OCI-LY3 (cell line): Measurements from ENCODE around the gene RPAP3.

Experiments used
- H2AFZ ChIP-seq: fragments of 200-600, 300-600 bp; shearing (Covaris generic); 2 replicates; pipeline ENCODE4 v1.6.0; 2014; ENCODE audit warnings: antibody characterized with exemption, low read depth, low read length
- H3K27ac ChIP-seq: fragments of 200-600, 300-600 bp; sonication (generic); 2 replicates; pipeline ENCODE4 v1.5.1; 2014; ENCODE audit warnings: mild to moderate bottlenecking, low read length, moderate library complexity, mixed read lengths
- H3K27me3 ChIP-seq: fragments of 200-600, 300-600 bp; sonication (generic); 2 replicates; pipeline ENCODE4 v1.6.1; 2014; ENCODE audit warnings: low read depth, low read length, mixed read lengths
- H3K36me3 ChIP-seq: fragments of 200-600, 300-600 bp; sonication (generic); replicated peaks from 2 replicates; pipeline ENCODE3; 2014; ENCODE audit warnings: low read depth, low read length, mixed read lengths
- H3K4me1 ChIP-seq: fragments of 300-600, 200-600 bp; sonication (generic); 2 replicates; pipeline ENCODE4 v1.6.1; 2014; ENCODE audit warnings: low read length, mixed read lengths
- H3K4me2 ChIP-seq: fragments of 200-600, 300-600 bp; sonication (generic); 2 replicates; pipeline ENCODE4 v1.6.1; 2014; ENCODE audit warnings: low read length, mixed read lengths
- H3K4me3 ChIP-seq: fragments of 300-600, 200-600 bp; sonication (generic); 2 replicates; pipeline ENCODE4 v1.5.1; 2014; ENCODE audit warnings: antibody characterized with exemption, mild to moderate bottlenecking, low read length, moderate library complexity
- H3K79me2 ChIP-seq: fragments of 300-600, 200-600 bp; shearing (Covaris generic); 2 replicates; pipeline ENCODE4 v1.6.1; 2014; ENCODE audit warnings: mild to moderate bottlenecking, low read length, mixed read lengths
- H3K9ac ChIP-seq: fragments of 300-600, 200-600 bp; shearing (Covaris generic); 2 replicates; pipeline ENCODE4 v1.6.0; 2014; ENCODE audit warnings: mild to moderate bottlenecking, low read length, moderate library complexity
- H3K9me3 ChIP-seq: fragments of 200-600, 300-600 bp; shearing (Covaris generic); 2 replicates; pipeline ENCODE4 v1.6.1; 2014; ENCODE audit warnings: low read length, mixed read lengths; ENCODE audit not compliant: insufficient read depth
- H4K20me1 ChIP-seq: fragments of 200-600, 300-600 bp; sonication (generic); 2 replicates; pipeline ENCODE4 v1.6.1; 2016; ENCODE audit warnings: low read length, mixed read lengths; ENCODE audit not compliant: insufficient read depth
- CTCF ChIP-seq: fragments of 200-600, 300-600 bp; sonication (generic); IDR thresholded peaks from 2 replicates; pipeline ENCODE4 v1.5.1; 2014; ENCODE audit warnings: antibody characterized with exemption, low read length, low read depth
- EZH2phosphoT487 ChIP-seq: fragments of 200-600 bp; shearing (Covaris generic); IDR thresholded peaks from 2 replicates; pipeline ENCODE4 v1.6.1; 2018; ENCODE audit warnings: antibody characterized with exemption, mixed run types, low read depth

Gene RPAP3

GRCh38 chr12:47750916-47751470 lies 45.2 kb upstream of the RPAP3 start:
- peaks cover 60% of the 10 kb centered on the region for H3K4me1 ChIP-seq
- no peak overlapping the region for H2AFZ ChIP-seq
- H3K27me3 ChIP-seq: peaks cover 4% of the 10 kb centered on the region; the same call in 1 of the 2 replicates
- H4K20me1 ChIP-seq: no peaks in the 10 kb centered on the region
- H3K27ac ChIP-seq: peak overlapping the region; percentile 12
- no peak overlapping the region for H3K9ac ChIP-seq
- H3K9me3 ChIP-seq: no peaks in the 10 kb centered on the region
- peak overlapping the region; percentile 27; the same call in 1 of the 2 replicates for H3K4me2 ChIP-seq
- H3K79me2 ChIP-seq: no peaks in the 10 kb centered on the region
- no peak for TF ChIP-seq EZH2phosphoT487
- TF ChIP-seq CTCF: no peak
- no peak overlapping the region for H3K4me3 ChIP-seq
- no peaks in the 10 kb centered on the region for H3K36me3 ChIP-seq

- no peaks in the 10 kb centered on the region for H3K9me3 ChIP-seq
- no peak overlapping the region for H3K27ac ChIP-seq
- no peaks in the 10 kb centered on the region for H4K20me1 ChIP-seq
- no peak overlapping the region for H3K4me2 ChIP-seq
- H2AFZ ChIP-seq: no peak overlapping the region
- no peak overlapping the region for H3K4me3 ChIP-seq
- peaks cover 55% of the 10 kb centered on the region for H3K4me1 ChIP-seq
- no peaks in the 10 kb centered on the region for H3K79me2 ChIP-seq
- H3K36me3 ChIP-seq: no peaks in the 10 kb centered on the region
- H3K9ac ChIP-seq: no peak overlapping the region
- TF ChIP-seq EZH2phosphoT487 (no peak), CTCF (no peak)
- peaks cover 5% of the 10 kb centered on the region for H3K27me3 ChIP-seq
These were observed 44.5 kb upstream of the RPAP3 start for GRCh38 chr12:47750229-47750798.

- Histone ChIP-seq H3K79me2 (no peaks in the 10 kb centered on the region), H3K9ac (no peak overlapping the region), H3K27ac (no peak overlapping the region), H3K36me3 (no peaks in the 10 kb centered on the region), H3K27me3 (peaks cover 18% of the 10 kb centered on the region), H3K4me3 (no peak overlapping the region), H3K9me3 (no peaks in the 10 kb centered on the region), H2AFZ (no peak overlapping the region), H3K4me2 (no peak overlapping the region), H3K4me1 (peaks cover 41% of the 10 kb centered on the region), H4K20me1 (no peaks in the 10 kb centered on the region)
- TF ChIP-seq CTCF (no peak), EZH2phosphoT487 (no peak)
These were observed 43.1 kb upstream of the RPAP3 start for GRCh38 chr12:47748899-47749298.

GRCh38 chr12:47748507-47748828 lies 42.6 kb upstream of the RPAP3 start:
- Histone ChIP-seq H3K27ac (no peak overlapping the region), H2AFZ (no peak overlapping the region), H3K4me2 (no peak overlapping the region), H3K27me3 (peaks cover 22% of the 10 kb centered on the region), H3K4me1 (peaks cover 37% of the 10 kb centered on the region), H4K20me1 (no peaks in the 10 kb centered on the region), H3K36me3 (no peaks in the 10 kb centered on the region), H3K4me3 (no peak overlapping the region), H3K9ac (no peak overlapping the region), H3K9me3 (no peaks in the 10 kb centered on the region), H3K79me2 (no peaks in the 10 kb centered on the region)
- TF ChIP-seq EZH2phosphoT487: no peak
- TF ChIP-seq CTCF: no peak
